Lung (tissue), 12 donors: ENCODE measurements around the gene MARK2. TPM values are rescaled to one million over a fixed set of nuclear protein-coding genes. Genes with fewer than 3 reads are reported as not detected.

Experiments used
- ATAC-seq: fragments of 200-7000 bp; cut with Tn5 transposase; one replicate; pipeline ENCODE4 v1.9.1; 2020; ENCODE audit warnings: moderate number of reproducible peaks; ENCODE audit not compliant: insufficient read depth, low FRiP score
- DNase-seq, 3 donors: peaks; one replicate each; pipeline ENCODE4 v3.0.0-alpha.2; 2013 to 2017
- H3K27ac ChIP-seq, 2 donors: one replicate each; pipeline ENCODE4 v1.5.1; 2013; ENCODE audit warnings: mild to moderate bottlenecking in 2 of 2, moderate library complexity in 2 of 2, control low read depth in 1 of 2, inconsistent platforms in 1 of 2, low read depth in 1 of 2, low read length in 1 of 2
- H3K27me3 ChIP-seq, 3 donors: one replicate each; pipeline ENCODE4 v1.5.1; 2013; ENCODE audit warnings: low read length in 2 of 3; ENCODE audit not compliant: control insufficient read depth in 3 of 3, insufficient read depth in 3 of 3
- H3K36me3 ChIP-seq, 4 donors: one replicate each; pipeline ENCODE4 v1.5.1; 2013; ENCODE audit warnings: low read length in 4 of 4, mild to moderate bottlenecking in 1 of 4, moderate library complexity in 1 of 4; ENCODE audit not compliant: control insufficient read depth in 4 of 4, insufficient read depth in 4 of 4
- H3K4me1 ChIP-seq, 5 donors: one replicate each; pipeline ENCODE4 v1.5.1; 2013; ENCODE audit warnings: low read length in 5 of 5, mild to moderate bottlenecking in 2 of 5, moderate library complexity in 1 of 5; ENCODE audit not compliant: control insufficient read depth in 5 of 5, insufficient read depth in 5 of 5
- H3K4me3 ChIP-seq: one replicate; pipeline ENCODE4 v1.5.1; 2013; ENCODE audit warnings: mild to moderate bottlenecking, control low read depth, moderate library complexity
- H3K9ac ChIP-seq, 2 donors: one replicate each; pipeline ENCODE4 v1.5.1; 2013; ENCODE audit warnings: low read length in 2 of 2, control low read depth in 1 of 2; ENCODE audit not compliant: insufficient read depth in 1 of 2
- H3K9me3 ChIP-seq, 4 donors: one replicate each; pipeline ENCODE4 v1.5.1; 2013; ENCODE audit warnings: low read length in 3 of 4, mild to moderate bottlenecking in 1 of 4, moderate library complexity in 1 of 4; ENCODE audit not compliant: control insufficient read depth in 4 of 4, insufficient read depth in 3 of 4
- WGBS, 2 donors: extraction: QIAGEN DNeasy Blood & Tissue Kit; methylation state at CpG; one replicate each; pipeline ENCODE4 v1.1.7; 2013; 5-methylcytosine and 5-hydroxymethylcytosine counted together
- polyA plus RNA-seq, 2 donors: library from polyadenylated mRNA; stranded (reverse); fragments of 200-250 nt; gene quantifications; one replicate each; pipeline ENCODE4 v1.2.1, GENCODE V29; 2013
- total RNA-seq, 2 donors: library from RNA; depleted of rRNA in 1 of 2; stranded (reverse); fragments of >200 nt in 1 of 2; gene quantifications; one replicate each; pipeline ENCODE4 v1.2.1, GENCODE V29; 2014 to 2021
- TF ChIP-seq, protein P1 (sequence below): IDR thresholded peaks from 2 replicates; pipeline ENCODE4 v1.5.1; 2012; ENCODE audit warnings: mild to moderate bottlenecking; ENCODE audit errors: control extremely low read depth, extremely low read depth
- donor health status: control.
- donor health status: control.
- donor health status: Bipolar disorder and iron deficiency.
- donor health status: healthy.
- donor health status: DM: yes; HTN: yes; CAD: no.

Gene MARK2
- total and polyA plus RNA-seq, 4 donors = 15.5 to 42.9 (median 32.3) TPM

DNA sequence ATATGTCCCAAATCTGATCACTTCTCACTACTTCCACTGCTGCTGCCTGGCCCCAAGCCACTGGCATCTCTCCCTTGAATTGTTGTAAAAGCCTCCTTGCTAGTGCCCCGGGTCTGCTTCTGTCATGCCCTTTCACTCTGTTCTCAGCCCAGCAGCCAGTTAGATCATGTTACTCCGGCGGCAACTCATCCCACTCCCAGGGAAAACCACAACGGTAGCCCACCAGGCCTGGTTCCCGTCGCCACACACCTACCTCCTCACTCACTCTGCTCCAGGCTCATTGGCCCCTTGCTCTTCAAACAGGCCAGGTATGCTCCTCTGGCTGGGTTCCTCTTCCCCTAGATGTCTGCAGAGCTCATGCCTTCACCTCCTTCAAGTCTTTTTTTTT, 3.8 kb upstream of the MARK2 start:
- Histone ChIP-seq H3K36me3 (no peaks in the 10 kb centered on the region), H3K4me3 (no peak overlapping the region), H3K4me1 (peaks cover 0 to 13% (median 4%) of the 10 kb centered on the region in 5 donors), H3K27me3 (no peaks in the 10 kb centered on the region), H3K9ac (no peak overlapping the region), H3K9me3 (no peaks in the 10 kb centered on the region), H3K27ac (no peak overlapping the region)
- WGBS, 2 donors = 83 to 88% methylated on average over 6 of the region's 6 CpGs
- DNase-seq (peak in 1 of 3 donors; percentile 10), ATAC-seq (no peak)
- TF ChIP-seq, protein P1, sequence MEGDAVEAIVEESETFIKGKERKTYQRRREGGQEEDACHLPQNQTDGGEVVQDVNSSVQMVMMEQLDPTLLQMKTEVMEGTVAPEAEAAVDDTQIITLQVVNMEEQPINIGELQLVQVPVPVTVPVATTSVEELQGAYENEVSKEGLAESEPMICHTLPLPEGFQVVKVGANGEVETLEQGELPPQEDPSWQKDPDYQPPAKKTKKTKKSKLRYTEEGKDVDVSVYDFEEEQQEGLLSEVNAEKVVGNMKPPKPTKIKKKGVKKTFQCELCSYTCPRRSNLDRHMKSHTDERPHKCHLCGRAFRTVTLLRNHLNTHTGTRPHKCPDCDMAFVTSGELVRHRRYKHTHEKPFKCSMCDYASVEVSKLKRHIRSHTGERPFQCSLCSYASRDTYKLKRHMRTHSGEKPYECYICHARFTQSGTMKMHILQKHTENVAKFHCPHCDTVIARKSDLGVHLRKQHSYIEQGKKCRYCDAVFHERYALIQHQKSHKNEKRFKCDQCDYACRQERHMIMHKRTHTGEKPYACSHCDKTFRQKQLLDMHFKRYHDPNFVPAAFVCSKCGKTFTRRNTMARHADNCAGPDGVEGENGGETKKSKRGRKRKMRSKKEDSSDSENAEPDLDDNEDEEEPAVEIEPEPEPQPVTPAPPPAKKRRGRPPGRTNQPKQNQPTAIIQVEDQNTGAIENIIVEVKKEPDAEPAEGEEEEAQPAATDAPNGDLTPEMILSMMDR = no peak

DNA sequence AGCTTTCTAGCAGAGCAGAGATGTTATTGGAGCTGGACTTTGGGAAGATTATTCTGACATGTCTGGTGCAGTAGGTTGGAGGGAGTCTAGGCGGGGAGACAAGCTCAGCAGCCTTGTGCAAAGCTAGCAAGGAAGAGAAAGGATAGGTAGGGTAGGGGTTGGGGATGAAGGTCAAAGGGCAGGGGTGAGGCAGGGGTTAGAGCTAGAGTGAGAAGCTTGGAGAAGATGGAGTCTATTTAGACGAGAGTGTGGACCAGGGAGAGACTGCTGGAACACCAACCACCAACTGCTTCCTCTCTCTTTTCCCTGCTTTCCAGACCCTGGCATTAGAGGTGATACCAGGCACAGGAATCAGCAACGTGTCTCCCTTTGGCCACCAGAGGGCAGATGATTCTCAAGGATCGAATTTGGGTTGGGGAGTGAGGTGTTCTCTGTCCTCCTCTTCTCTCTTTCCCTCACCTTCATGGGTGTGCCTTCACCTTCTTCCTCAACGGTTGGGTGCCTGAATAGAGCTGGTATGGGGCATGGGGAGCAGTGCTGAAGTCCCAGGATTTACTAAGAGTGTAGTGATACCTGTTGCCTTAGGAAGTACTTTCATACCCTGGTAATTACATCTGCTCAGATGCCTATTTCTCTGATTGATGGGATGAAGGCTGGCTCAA, 1.8 kb upstream of the MARK2 start:
- no peaks in the 10 kb centered on the region for H3K9me3 ChIP-seq
- DNase-seq = peak; percentile 75 to 87 (median 86)
- peak overlapping the region in 1 of 2 donors; percentile 93 for H3K27ac ChIP-seq
- no peak for ATAC-seq
- H3K4me1 ChIP-seq = peaks cover 5 to 33% (median 10%) of the 10 kb centered on the region in 5 donors
- TF ChIP-seq, protein P1 = peak; percentile 93
- peaks cover 0 to 3% (median 0%) of the 10 kb centered on the region in 4 donors for H3K36me3 ChIP-seq
- no peak overlapping the region for H3K9ac ChIP-seq
- H3K27me3 ChIP-seq = no peaks in the 10 kb centered on the region
- WGBS, 2 donors = 12 to 14% methylated on average over 5 of the region's 5 CpGs
- H3K4me3 ChIP-seq = no peak overlapping the region

DNA sequence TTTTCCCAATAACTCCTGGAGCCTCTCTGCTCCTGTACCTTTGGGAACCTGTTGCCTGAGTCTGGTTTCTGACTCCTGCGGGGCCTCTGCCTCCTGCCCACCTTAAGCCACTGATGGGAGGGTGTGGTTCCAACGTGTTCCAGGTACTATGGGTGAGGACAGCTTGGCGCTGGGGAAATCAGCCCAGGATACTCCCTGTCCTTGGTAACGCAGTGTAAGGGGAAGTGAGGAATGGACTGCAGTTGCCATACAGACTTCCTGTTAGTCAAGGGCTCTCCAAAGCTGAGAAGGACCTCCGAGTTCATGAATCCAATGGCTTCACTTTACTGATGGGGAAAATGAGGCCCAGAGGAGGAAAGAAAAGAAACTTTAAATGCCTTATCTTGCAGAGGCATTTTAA, 1.2 kb upstream of the MARK2 start:
- WGBS, 2 donors = 26 to 32% methylated on average over 5 of the region's 5 CpGs
- ATAC-seq (no peak), DNase-seq (peak in 1 of 3 donors; percentile 32)
- peaks cover 0 to 3% (median 3%) of the 10 kb centered on the region in 4 donors for H3K36me3 ChIP-seq
- H3K9me3 ChIP-seq = no peaks in the 10 kb centered on the region
- H3K27ac ChIP-seq = peak overlapping the region in 1 of 2 donors; percentile 93
- peak overlapping the region in 1 of 2 donors; percentile 89 for H3K9ac ChIP-seq
- no peak overlapping the region for H3K4me3 ChIP-seq
- H3K27me3 ChIP-seq = no peaks in the 10 kb centered on the region
- TF ChIP-seq, protein P1 = no peak
- H3K4me1 ChIP-seq = peaks cover 5 to 37% (median 10%) of the 10 kb centered on the region in 5 donors
